PC-9 (cell line): ENCODE results near the gene EWSR1.

Source experiments
- EZH2 ChIP-seq: fragments of 200-600 bp; sonication (generic); IDR thresholded peaks from 2 replicates; pipeline ENCODE4 v1.8.0; 2017; ENCODE audit warnings: antibody characterized with exemption, low read depth
- TF ChIP-seq, protein P1 (sequence below): fragments of 200-600 bp; sonication (generic); conservative IDR thresholded peaks from 2 replicates; pipeline ENCODE4 v1.6.1; 2017; ENCODE audit warnings: mixed run types, antibody characterized with exemption, mild to moderate bottlenecking, moderate library complexity

DNA sequence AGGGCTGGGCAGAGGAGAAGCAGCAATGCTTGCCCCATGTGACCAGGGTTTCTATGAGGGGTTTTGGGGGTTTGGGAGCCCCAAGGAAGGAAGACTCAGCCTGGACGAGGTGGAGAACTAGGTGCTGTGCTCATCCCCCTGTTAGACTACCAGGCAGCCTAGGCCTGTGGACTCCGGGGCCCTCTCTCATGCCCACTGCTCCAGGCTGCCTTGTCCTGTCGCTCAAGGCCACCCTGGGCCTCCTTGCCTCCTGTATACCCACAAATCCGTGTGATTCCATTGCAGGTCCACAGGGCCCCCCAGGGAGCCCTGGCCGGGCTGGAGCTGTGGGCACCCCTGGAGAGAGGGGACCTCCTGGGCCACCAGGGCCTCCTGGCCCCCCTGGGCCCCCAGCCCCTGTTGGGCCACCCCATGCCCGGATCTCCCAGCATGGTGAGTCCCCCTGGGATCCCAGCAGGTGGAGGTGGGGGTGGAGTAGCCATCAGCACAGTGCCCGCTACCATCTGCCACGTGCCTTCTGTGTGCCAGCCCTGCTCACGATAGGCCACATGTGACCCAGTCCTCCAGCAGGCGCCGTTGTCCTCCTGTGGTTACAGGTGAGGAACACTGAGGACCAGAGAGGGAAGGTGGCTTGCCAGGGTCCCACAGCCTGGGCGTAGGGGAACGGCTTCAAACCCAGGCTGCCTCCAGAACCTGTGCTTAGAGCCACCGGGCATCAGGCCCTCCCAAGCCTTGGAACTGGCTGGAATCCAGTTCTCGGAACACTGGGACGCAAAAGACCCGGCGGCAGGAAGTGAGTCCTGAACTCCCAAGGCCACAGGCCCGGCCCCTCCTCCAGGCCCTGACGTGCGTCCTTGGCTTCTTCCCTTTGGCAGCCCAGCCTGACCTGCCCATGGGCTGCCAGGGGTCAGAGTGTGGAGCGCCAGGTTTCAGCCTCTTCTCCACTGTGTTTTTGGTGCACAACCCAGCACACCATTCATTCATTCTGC lies 35.8 kb upstream of the EWSR1 start:
- TF ChIP-seq EZH2 = no peak
- TF ChIP-seq, protein P1, sequence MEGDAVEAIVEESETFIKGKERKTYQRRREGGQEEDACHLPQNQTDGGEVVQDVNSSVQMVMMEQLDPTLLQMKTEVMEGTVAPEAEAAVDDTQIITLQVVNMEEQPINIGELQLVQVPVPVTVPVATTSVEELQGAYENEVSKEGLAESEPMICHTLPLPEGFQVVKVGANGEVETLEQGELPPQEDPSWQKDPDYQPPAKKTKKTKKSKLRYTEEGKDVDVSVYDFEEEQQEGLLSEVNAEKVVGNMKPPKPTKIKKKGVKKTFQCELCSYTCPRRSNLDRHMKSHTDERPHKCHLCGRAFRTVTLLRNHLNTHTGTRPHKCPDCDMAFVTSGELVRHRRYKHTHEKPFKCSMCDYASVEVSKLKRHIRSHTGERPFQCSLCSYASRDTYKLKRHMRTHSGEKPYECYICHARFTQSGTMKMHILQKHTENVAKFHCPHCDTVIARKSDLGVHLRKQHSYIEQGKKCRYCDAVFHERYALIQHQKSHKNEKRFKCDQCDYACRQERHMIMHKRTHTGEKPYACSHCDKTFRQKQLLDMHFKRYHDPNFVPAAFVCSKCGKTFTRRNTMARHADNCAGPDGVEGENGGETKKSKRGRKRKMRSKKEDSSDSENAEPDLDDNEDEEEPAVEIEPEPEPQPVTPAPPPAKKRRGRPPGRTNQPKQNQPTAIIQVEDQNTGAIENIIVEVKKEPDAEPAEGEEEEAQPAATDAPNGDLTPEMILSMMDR = no peak
